Psoas muscle (tissue), 8 donors: ENCODE data around the gene RNF32. TPM values are rescaled to one million over a fixed set of nuclear protein-coding genes. Genes with fewer than 3 reads are reported as not detected.

Experiments
- ATAC-seq, 4 donors: fragments of 200-7000 bp; cut with Tn5 transposase; one replicate each; pipeline ENCODE4 v1.9.1; 2020; ENCODE audit warnings: moderate library complexity in 3 of 4, mild to moderate bottlenecking in 2 of 4
- DNase-seq, 2 donors: peaks; one replicate each; pipeline ENCODE4 v3.0.0-alpha.2; 2020
- H3K27ac ChIP-seq: fragments of 200-600 bp; one replicate; pipeline ENCODE4 v1.8.0; 2022
- H3K27me3 ChIP-seq, 3 donors: fragments of 200-600 bp in 1 of 3; one replicate each; pipeline versions ENCODE4 v1.6.1 to v1.8.0; 2013 to 2022; ENCODE audit warnings: low read length in 2 of 3, mild to moderate bottlenecking in 2 of 3, moderate library complexity in 1 of 3; ENCODE audit not compliant: insufficient read depth in 3 of 3
- H3K36me3 ChIP-seq, 2 donors: fragments of 200-600 bp in 1 of 2; one replicate each; pipeline versions ENCODE4 v1.6.1 to v1.8.0; 2013 to 2022; ENCODE audit warnings: low read depth in 1 of 2, mild to moderate bottlenecking in 1 of 2, moderate library complexity in 1 of 2; ENCODE audit not compliant: insufficient read depth in 1 of 2
- H3K4me1 ChIP-seq: fragments of 200-600 bp; one replicate; pipeline ENCODE4 v1.8.0; 2022
- H3K4me3 ChIP-seq: fragments of 200-600 bp; one replicate; pipeline ENCODE4 v1.8.0; 2022; ENCODE audit warnings: mild to moderate bottlenecking
- H3K9me3 ChIP-seq: fragments of 200-600 bp; one replicate; pipeline ENCODE4 v1.8.0; 2022
- WGBS, 3 donors: extraction: QIAGEN DNeasy Blood & Tissue Kit; methylation state at CpG; one replicate each; pipeline versions ENCODE4 v1.1.6 to v1.1.7; 2013; 5-methylcytosine and 5-hydroxymethylcytosine counted together
- intact Hi-C, 2 donors: fragments of 100-400 bp; cut with DNase I; formaldehyde crosslinking; loops; one replicate each; pipeline versions ENCODE4 v1.11.0 to v1.14.2; 2022
- polyA plus RNA-seq, 3 donors: library from polyadenylated mRNA; stranded (reverse); fragments of 200-250 nt; gene quantifications; one replicate each; pipeline ENCODE4 v1.2.3, GENCODE V29; 2013
- total RNA-seq, 4 donors: library from RNA; stranded (reverse); fragmentation: NEBNext Ultra II Directional in 2 of 4; extraction: Animal tissue kit (Norgen Biotek cat#: 25700) in 2 of 4; gene quantifications; one replicate each; pipeline versions ENCODE4 v1.2.1 to v1.2.4, GENCODE V29; 2021 to 2023
- TF ChIP-seq, protein P1 (sequence below): fragments of 200-600 bp; IDR thresholded peaks from one replicate; pipeline ENCODE4 v1.8.0; 2022; ENCODE audit warnings: antibody characterized with exemption
- donor health status: healthy with polysubstance abuse.
- donor health status: DM: no; HTN: no; CAD: no; lungs with moderate emphysema.
- donor health status: Bipolar disorder and iron deficiency.
- donor health status: healthy.
- donor health status: DM: yes; HTN: yes; CAD: no.
- donor health status: DM: no; HTN: no; CAD: no.
- donor health status: DM: no; HTN: no; CAD: no.
- donor health status: DM: yes; HTN: yes; CAD: no.

The RNF32 gene
- total and polyA plus RNA-seq, 7 donors: 0.18 to 0.60 (median 0.48) TPM; not detected in 4

DNA sequence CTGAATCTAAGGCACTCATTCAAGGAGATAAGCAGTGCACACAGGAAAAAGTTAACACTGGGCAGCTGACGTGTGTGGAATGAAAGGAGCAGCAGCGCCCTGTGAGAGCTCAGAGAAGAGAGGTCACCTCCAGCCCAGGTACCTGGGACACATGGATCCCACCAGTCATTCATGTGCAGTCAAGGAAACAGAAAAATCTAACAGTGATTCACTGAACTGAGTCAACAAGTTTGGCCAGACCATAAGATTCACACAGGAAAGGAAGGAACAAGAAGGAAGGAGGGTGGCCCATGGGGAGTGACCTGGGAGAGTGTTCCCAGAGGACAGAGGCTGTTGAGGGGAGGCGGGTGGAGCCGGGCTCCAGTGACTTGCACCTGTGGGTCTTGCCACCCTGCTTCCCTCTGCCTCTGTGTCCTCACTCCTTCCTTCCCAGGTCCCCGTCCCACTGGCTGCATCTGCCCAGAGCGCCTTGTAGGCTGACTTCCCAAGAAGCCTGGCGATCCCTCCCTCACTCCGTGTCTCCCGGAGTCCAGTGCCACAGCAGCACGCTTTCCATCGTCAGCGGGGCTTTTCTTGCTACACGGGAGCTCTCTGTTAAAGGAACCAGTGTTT is 27.7 kb downstream of the RNF32 start:
- Histone ChIP-seq H3K27ac (no peak overlapping the region), H3K27me3 (no peaks in the 10 kb centered on the region), H3K4me1 (no peaks in the 10 kb centered on the region), H3K4me3 (no peak overlapping the region), H3K9me3 (no peaks in the 10 kb centered on the region), H3K36me3 (peaks cover 0 to 11% of the 10 kb centered on the region in 2 donors)
- no peak for DNase-seq
- ATAC-seq: no peak
- TF ChIP-seq, protein P1, sequence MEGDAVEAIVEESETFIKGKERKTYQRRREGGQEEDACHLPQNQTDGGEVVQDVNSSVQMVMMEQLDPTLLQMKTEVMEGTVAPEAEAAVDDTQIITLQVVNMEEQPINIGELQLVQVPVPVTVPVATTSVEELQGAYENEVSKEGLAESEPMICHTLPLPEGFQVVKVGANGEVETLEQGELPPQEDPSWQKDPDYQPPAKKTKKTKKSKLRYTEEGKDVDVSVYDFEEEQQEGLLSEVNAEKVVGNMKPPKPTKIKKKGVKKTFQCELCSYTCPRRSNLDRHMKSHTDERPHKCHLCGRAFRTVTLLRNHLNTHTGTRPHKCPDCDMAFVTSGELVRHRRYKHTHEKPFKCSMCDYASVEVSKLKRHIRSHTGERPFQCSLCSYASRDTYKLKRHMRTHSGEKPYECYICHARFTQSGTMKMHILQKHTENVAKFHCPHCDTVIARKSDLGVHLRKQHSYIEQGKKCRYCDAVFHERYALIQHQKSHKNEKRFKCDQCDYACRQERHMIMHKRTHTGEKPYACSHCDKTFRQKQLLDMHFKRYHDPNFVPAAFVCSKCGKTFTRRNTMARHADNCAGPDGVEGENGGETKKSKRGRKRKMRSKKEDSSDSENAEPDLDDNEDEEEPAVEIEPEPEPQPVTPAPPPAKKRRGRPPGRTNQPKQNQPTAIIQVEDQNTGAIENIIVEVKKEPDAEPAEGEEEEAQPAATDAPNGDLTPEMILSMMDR: no peak
- WGBS, 3 donors: 91 to 96% (median 95%) methylated on average over 13 of the region's 13 CpGs
- intact Hi-C loops: no loop called here

DNA sequence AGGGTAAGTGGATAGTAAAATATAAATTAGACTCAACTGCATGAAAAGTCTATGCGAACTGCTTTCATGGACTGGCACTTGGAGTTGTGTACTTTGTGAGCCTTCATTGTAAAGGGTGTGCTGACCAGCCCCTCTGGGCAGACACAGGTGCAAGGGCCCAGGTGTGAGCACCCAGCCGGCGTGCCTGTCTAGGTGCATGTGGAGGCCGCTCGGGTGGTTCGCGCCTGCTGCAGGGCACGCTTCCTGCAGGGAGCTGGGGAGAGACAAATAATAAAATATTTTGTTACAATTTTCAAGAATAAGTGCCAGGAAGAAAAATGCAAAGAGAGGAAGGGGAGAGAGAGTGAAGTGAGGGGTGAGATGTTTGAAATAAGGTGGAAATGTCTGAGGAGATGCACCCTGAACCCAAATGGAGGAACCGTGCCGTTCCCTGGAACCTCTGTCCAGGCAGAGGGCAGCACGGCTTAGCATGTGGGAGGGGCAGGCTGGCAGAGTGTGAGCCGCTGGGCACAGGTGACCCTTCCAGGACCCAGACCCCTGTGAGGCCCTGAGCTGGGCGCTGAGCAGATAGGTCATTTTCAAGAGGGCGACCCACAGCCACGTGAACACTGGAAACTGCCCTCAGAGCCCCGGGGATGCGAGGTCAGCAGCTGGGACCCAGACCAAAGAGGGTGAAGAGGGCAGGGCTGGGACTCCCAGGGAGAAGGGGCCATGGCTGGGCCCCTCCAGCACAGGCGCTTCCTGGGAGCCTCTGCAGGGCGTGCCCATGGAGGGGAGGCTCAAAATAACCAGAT is 28.7 kb downstream of the RNF32 start:
- intact Hi-C loops: no loop called here
- WGBS, 3 donors: 95 to 97% (median 95%) methylated on average over 19 of the region's 19 CpGs
- ATAC-seq (no peak), DNase-seq (no peak)
- no peaks in the 10 kb centered on the region for H3K4me1 ChIP-seq
- peaks cover 0 to 15% of the 10 kb centered on the region in 2 donors for H3K36me3 ChIP-seq
- TF ChIP-seq, protein P1: no peak
- H3K9me3 ChIP-seq: no peaks in the 10 kb centered on the region
- no peaks in the 10 kb centered on the region for H3K27me3 ChIP-seq
- H3K27ac ChIP-seq: no peak overlapping the region
- no peak overlapping the region for H3K4me3 ChIP-seq

DNA sequence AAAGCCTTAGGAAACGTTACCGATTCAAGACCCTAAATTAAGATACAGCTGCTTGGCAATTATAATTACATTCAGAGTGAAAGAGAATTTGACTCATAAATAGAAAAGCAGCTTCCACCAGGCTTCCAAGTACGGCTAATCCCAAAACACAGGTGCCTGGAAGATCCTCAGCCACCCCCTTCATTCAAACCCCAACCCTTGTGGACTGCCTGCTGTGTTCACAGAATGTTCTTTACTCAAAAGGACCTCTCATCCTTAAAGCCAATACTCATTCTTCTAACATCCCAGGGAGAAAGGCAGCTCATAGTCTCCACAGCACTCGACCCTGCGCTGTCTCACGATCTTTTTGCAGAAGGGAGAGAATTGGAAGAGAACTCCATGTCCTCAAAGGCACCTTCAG is 32.9 kb downstream of the RNF32 start:
- no peak overlapping the region for H3K27ac ChIP-seq
- TF ChIP-seq, protein P1: no peak
- H3K27me3 ChIP-seq: no peaks in the 10 kb centered on the region
- no peak for ATAC-seq
- intact Hi-C loops: no loop called here
- no peaks in the 10 kb centered on the region for H3K9me3 ChIP-seq
- H3K4me1 ChIP-seq: no peaks in the 10 kb centered on the region
- no peak overlapping the region for H3K4me3 ChIP-seq
- DNase-seq: no peak
- peaks cover 1 to 49% of the 10 kb centered on the region in 2 donors for H3K36me3 ChIP-seq
- WGBS, 3 donors: 33 to 47% (median 36%) methylated on average over 6 of the region's 6 CpGs

DNA sequence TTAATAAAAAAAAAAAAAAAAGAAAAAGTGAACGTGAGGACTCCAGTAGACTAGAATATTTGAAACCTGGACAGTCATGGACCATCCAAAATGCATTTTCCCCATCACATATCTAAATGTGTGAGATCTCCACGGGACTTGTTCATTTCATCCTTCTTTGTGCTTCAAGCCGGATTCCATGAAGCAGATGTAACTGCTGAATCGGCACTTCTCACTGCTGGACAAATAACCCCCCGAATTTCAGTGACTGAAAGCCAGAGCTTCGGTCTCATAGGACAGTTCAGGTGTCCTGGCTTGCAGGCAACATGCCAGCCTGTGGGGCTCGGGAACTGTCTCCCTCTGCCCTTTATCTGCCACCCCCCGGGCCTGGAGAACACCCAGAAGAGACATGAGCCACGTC is 33.3 kb downstream of the RNF32 start:
- no peaks in the 10 kb centered on the region for H3K4me1 ChIP-seq
- no peak for ATAC-seq
- 35 to 46% (median 39%) methylated on average over 9 of the region's 9 CpGs for WGBS, 3 donors
- no peaks in the 10 kb centered on the region for H3K27me3 ChIP-seq
- H3K36me3 ChIP-seq: peaks cover 5 to 53% of the 10 kb centered on the region in 2 donors
- no peaks in the 10 kb centered on the region for H3K9me3 ChIP-seq
- TF ChIP-seq, protein P1: no peak
- no peak overlapping the region for H3K27ac ChIP-seq
- no peak overlapping the region for H3K4me3 ChIP-seq
- no peak for DNase-seq
- intact Hi-C loops: no loop called here
